Upper lobe of right lung (tissue), 1 donor: ENCODE data around the gene GRK4. TPM values are rescaled to one million over a fixed set of nuclear protein-coding genes. Genes with fewer than 3 reads are reported as not detected.

Experiments
- ATAC-seq: fragments of 200-7000 bp; cut with Tn5 transposase; one replicate; pipeline ENCODE4 v1.9.1; 2020; ENCODE audit warnings: mild to moderate bottlenecking, moderate library complexity
- DNase-seq: peaks from one replicate; pipeline ENCODE4 v3.0.0-alpha.2; 2020
- H3K27ac ChIP-seq: fragments of 200-600 bp; one replicate; pipeline ENCODE4 v1.8.0; 2022
- H3K27me3 ChIP-seq: fragments of 200-600 bp; one replicate; pipeline ENCODE4 v1.8.0; 2022; ENCODE audit warnings: mild to moderate bottlenecking
- H3K36me3 ChIP-seq: fragments of 200-600 bp; one replicate; pipeline ENCODE4 v1.8.0; 2022
- H3K4me1 ChIP-seq: fragments of 200-600 bp; one replicate; pipeline ENCODE4 v1.8.0; 2022
- H3K4me3 ChIP-seq: fragments of 200-600 bp; one replicate; pipeline ENCODE4 v1.8.0; 2022; ENCODE audit warnings: mild to moderate bottlenecking
- H3K9me3 ChIP-seq: fragments of 200-600 bp; one replicate; pipeline ENCODE4 v1.8.0; 2022
- CTCF ChIP-seq: fragments of 200-600 bp; IDR thresholded peaks from one replicate; pipeline ENCODE4 v1.8.0; 2022; ENCODE audit warnings: antibody characterized with exemption
- intact Hi-C: fragments of 100-400 bp; cut with DNase I; formaldehyde crosslinking; loops from one replicate; pipeline ENCODE4 v1.11.0; 2022
- total RNA-seq: library from RNA; stranded (reverse); fragmentation: NEBNext Ultra II Directional; extraction: Animal tissue kit (Norgen Biotek cat#: 25700); gene quantifications from one replicate; pipeline ENCODE4 v1.2.1, GENCODE V29; 2021
- donor health status: DM: no; HTN: yes; CAD: no; lungs with severe emphysema.

The GRK4 gene
- total RNA-seq, 1 donor from 2014 or later, result 8.0 TPM

GRCh38 chr4:3077796-3078195, 114.4 kb downstream of the GRK4 start:
- no peak overlapping the region for H3K27ac ChIP-seq
- H3K36me3 ChIP-seq, result no peaks in the 10 kb centered on the region
- ATAC-seq, result no peak
- intact Hi-C loops, result loop anchor here (10.0 kb wide), 1 partner anchor 207 kb away; no protein-coding TSS in a partner anchor
- H3K4me1 ChIP-seq, result peaks cover 27% of the 10 kb centered on the region
- no peaks in the 10 kb centered on the region for H3K27me3 ChIP-seq
- TF ChIP-seq CTCF, result no peak
- H3K9me3 ChIP-seq, result no peaks in the 10 kb centered on the region
- no peak overlapping the region for H3K4me3 ChIP-seq
- no peak for DNase-seq

GRCh38 chr4:3079694-3080123, 116.3 kb downstream of the GRK4 start:
- H3K9me3 ChIP-seq, result no peaks in the 10 kb centered on the region
- no peak overlapping the region for H3K4me3 ChIP-seq
- DNase-seq, result no peak
- no peak overlapping the region for H3K27ac ChIP-seq
- ATAC-seq, result peak; percentile 38
- peaks cover 22% of the 10 kb centered on the region for H3K4me1 ChIP-seq
- H3K27me3 ChIP-seq, result no peaks in the 10 kb centered on the region
- H3K36me3 ChIP-seq, result no peaks in the 10 kb centered on the region
- TF ChIP-seq CTCF, result no peak
- intact Hi-C loops, result loop anchor here (10.0 kb wide), 1 partner anchor 205 kb away; no protein-coding TSS in a partner anchor

DNA sequence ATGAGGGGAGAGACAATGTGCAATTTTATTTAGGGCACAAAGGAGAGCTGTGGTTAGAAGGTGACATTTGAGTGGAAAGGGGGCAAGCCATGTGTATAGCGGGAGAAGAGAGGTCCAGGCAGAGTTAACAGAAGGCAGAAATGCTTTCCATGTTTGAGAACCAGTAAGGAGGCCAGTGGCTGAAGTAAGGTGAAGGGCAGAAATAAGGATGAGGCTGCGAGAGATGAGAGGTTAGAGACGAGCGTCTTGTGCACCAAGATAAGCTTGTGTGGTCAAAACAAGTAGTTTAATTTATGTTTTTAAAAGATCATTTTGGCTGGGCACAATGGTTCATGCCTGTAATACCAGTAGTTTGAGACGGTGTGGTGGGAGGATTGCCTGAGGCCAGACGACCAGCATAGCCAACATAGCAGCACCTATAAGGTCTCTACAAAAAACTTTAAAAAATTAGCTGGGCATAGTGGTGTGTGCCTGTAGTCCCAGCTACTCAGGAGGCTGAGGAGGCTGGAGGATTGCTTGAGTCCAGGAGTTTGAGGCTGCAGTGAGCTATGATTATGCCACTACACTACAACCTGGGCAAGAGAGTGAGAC, 119.6 kb downstream of the GRK4 start:
- Histone ChIP-seq H3K4me3 (no peak overlapping the region), H3K36me3 (peaks cover 12% of the 10 kb centered on the region), H3K27me3 (no peaks in the 10 kb centered on the region), H3K9me3 (no peaks in the 10 kb centered on the region), H3K27ac (no peak overlapping the region), H3K4me1 (peaks cover 9% of the 10 kb centered on the region)
- TF ChIP-seq CTCF, result no peak
- intact Hi-C loops, result no loop called here
- no peak for DNase-seq
- ATAC-seq, result no peak

- peaks cover 17% of the 10 kb centered on the region for H3K36me3 ChIP-seq
- H3K4me1 ChIP-seq, result peaks cover 9% of the 10 kb centered on the region
- H3K9me3 ChIP-seq, result no peaks in the 10 kb centered on the region
- TF ChIP-seq CTCF, result no peak
- intact Hi-C loops, result no loop called here
- no peak overlapping the region for H3K27ac ChIP-seq
- DNase-seq (no peak), ATAC-seq (no peak)
- no peak overlapping the region for H3K4me3 ChIP-seq
- H3K27me3 ChIP-seq, result no peaks in the 10 kb centered on the region
Observed at GRCh38 chr4:3083732-3084131, 120.4 kb downstream of the GRK4 start.

- Histone ChIP-seq H3K27ac (no peak overlapping the region), H3K27me3 (no peaks in the 10 kb centered on the region), H3K9me3 (no peaks in the 10 kb centered on the region), H3K4me3 (no peak overlapping the region), H3K4me1 (no peaks in the 10 kb centered on the region), H3K36me3 (peaks cover 26% of the 10 kb centered on the region)
- no peak for ATAC-seq
- TF ChIP-seq CTCF, result no peak
- DNase-seq, result no peak
- intact Hi-C loops, result no loop called here
Observed at GRCh38 chr4:3085948-3086670, 122.7 kb downstream of the GRK4 start.
